WERI-Rb-1 (cell line): ENCODE data around the gene TM9SF2.

Experiments used
- DNase-seq: peaks from one replicate; pipeline ENCODE4 v3.0.0-alpha.2; 2020
- H3K27ac ChIP-seq: fragments of 250-450 bp; sonication (Bioruptor Pico); 2 replicates; pipeline ENCODE4 v1.5.1; 2020; ENCODE audit warnings: mild to moderate bottlenecking, moderate library complexity
- H3K27me3 ChIP-seq: fragments of 250-450 bp; sonication (Bioruptor Pico); 2 replicates; pipeline ENCODE4 v1.5.1; 2021; ENCODE audit warnings: mild to moderate bottlenecking, low read depth, moderate library complexity; ENCODE audit not compliant: insufficient read depth, severe bottlenecking
- H3K36me3 ChIP-seq: fragments of 250-450 bp; sonication (Bioruptor Pico); 2 replicates; pipeline ENCODE4 v1.5.1; 2020; ENCODE audit warnings: mild to moderate bottlenecking, moderate library complexity
- H3K4me3 ChIP-seq: 2 replicates; pipeline ENCODE4 v1.5.1; 2011; ENCODE audit warnings: low read depth, mild to moderate bottlenecking, control low read depth, low read length
- H3K9me3 ChIP-seq: fragments of 250-450 bp; sonication (Bioruptor Pico); 2 replicates; pipeline ENCODE4 v1.5.1; 2021; ENCODE audit warnings: mild to moderate bottlenecking, moderate library complexity; ENCODE audit not compliant: severe bottlenecking
- TF ChIP-seq, protein P1 (sequence below): IDR thresholded peaks from 2 replicates; pipeline ENCODE4 v1.5.1; 2011; ENCODE audit warnings: low read depth, mild to moderate bottlenecking, control low read depth, inconsistent platforms, low read length

The TM9SF2 gene

DNA sequence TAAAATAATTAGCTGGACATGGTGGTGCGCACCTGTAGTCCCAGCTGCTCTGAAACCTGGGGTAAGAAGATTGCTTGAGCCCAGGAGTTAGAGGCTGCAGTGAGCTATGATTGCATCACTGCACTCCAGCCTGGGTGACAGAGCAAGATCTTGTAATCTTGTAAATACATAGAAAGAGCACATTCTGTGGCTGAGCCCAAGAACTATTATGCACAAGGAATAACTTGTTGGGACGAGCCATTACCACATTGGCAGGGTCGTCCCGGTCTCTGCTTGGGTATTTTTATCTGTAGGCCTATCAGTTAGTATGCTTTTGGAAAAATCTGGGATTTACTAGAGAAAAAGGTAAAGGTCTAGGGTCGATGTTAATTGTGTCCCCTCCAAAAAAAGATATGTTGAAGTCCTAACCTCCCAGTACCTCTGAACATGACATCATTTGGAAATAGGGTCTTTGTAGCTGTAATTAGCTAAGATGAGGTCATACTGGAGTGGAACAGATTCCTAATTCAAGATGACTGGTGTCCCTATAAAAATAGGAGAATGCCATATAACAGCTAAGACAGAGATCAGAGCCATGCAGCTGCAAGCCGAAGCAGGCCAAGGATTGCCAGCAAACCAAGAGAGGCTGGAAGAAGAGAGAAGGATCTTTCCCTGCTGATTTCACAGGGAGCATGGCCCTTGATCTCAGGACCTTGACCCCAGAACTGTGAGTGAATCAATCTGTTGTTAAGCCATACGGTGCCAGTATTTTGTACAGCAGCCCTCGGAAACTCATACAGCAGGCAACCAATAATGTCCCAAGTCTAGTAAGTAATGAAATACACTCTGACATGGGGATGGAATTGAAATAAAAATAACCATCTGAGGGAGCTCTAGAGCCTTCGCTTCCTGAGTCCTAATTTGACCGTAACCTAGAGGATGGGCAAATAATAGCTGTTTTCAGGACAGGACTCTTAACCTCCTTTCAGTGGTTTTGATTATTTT, 77.0 kb downstream of the TM9SF2 start:
- Histone ChIP-seq H3K4me3 (no peak overlapping the region), H3K36me3 (no peaks in the 10 kb centered on the region), H3K27ac (no peak overlapping the region), H3K9me3 (no peaks in the 10 kb centered on the region), H3K27me3 (no peaks in the 10 kb centered on the region)
- TF ChIP-seq, protein P1, sequence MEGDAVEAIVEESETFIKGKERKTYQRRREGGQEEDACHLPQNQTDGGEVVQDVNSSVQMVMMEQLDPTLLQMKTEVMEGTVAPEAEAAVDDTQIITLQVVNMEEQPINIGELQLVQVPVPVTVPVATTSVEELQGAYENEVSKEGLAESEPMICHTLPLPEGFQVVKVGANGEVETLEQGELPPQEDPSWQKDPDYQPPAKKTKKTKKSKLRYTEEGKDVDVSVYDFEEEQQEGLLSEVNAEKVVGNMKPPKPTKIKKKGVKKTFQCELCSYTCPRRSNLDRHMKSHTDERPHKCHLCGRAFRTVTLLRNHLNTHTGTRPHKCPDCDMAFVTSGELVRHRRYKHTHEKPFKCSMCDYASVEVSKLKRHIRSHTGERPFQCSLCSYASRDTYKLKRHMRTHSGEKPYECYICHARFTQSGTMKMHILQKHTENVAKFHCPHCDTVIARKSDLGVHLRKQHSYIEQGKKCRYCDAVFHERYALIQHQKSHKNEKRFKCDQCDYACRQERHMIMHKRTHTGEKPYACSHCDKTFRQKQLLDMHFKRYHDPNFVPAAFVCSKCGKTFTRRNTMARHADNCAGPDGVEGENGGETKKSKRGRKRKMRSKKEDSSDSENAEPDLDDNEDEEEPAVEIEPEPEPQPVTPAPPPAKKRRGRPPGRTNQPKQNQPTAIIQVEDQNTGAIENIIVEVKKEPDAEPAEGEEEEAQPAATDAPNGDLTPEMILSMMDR: peak; percentile 45; the same call in 1 of the 2 replicates
- no peak for DNase-seq

DNA sequence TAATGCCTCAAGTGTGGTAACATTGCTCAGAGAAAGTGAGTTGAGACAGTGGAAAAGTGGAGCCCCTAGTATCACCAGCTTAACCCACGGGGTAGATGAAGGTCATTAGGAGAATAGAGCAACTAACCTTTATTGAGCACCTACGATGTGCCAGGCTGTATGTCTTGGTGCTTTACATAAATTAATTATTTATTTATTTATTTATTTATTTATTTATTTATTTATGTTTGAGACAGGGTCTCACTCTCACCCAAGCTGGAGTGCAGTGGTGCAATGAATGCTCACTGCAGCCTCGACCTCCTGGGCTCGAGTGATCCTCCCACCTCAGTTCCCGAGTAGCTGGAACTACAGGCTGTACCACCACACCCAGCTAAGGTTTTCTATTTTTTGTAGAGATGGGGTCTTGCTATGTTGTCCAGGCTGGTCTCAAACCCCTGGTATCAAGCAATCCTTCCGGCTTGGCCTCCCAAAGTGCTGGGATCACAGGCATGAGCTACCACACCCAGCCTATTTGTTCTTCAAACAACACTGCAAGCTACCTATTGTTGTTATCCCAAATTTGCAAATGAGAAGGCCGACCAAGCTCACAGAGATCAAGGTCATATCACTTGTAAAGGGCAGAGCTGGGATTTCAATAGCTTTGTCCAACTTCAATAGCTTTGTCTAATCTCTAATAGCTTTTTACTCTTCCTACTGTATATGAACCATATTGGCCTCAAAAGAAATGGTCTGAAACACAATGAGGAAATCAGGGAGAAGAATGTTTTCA, 79.4 kb downstream of the TM9SF2 start:
- no peak overlapping the region for H3K27ac ChIP-seq
- no peak for DNase-seq
- H3K9me3 ChIP-seq: no peaks in the 10 kb centered on the region
- H3K36me3 ChIP-seq: no peaks in the 10 kb centered on the region
- H3K4me3 ChIP-seq: no peak overlapping the region
- no peaks in the 10 kb centered on the region for H3K27me3 ChIP-seq
- TF ChIP-seq, protein P1: no peak

DNA sequence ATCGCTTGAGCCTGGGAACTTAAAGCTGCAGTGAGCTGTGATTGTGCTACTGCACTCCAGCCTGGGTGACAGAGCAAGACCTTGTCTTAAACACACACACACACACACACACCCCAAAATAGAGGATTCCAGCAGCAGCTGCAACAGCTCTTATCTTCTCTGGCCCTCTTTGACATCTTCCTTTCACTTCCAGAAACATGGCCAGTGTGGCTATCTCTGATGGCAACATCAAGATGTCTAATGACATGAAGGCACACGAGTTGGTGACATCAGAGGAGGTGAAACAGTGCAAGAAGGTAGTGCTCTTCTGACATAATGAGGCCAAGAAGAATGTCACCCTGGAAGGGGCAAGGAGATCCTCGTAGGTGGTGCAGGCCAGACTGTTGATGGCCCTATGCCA, 81.2 kb downstream of the TM9SF2 start:
- Histone ChIP-seq H3K27ac (no peak overlapping the region), H3K27me3 (no peaks in the 10 kb centered on the region), H3K9me3 (no peaks in the 10 kb centered on the region), H3K4me3 (no peak overlapping the region), H3K36me3 (no peaks in the 10 kb centered on the region)
- TF ChIP-seq, protein P1: no peak
- DNase-seq: no peak

DNA sequence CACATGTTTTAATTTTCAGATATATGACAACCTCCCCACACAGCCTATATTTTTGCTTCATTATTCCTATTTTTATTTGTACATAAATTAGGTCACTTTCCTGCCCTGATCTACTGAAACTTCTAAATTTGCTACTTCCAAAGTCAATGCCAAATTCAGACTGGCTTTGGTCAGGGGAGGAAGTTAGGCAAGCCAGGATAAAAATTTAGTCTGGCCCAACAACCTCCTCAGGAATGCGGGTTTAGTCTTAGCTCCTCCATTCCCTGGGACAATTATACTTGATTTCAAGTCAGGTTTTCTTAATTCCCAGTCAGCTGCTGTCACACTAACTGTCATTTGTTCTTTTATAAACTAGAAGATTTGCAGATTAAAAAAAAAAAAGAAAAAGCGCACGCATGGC, 84.3 kb downstream of the TM9SF2 start:
- no peaks in the 10 kb centered on the region for H3K27me3 ChIP-seq
- no peak for DNase-seq
- TF ChIP-seq, protein P1: no peak

DNA sequence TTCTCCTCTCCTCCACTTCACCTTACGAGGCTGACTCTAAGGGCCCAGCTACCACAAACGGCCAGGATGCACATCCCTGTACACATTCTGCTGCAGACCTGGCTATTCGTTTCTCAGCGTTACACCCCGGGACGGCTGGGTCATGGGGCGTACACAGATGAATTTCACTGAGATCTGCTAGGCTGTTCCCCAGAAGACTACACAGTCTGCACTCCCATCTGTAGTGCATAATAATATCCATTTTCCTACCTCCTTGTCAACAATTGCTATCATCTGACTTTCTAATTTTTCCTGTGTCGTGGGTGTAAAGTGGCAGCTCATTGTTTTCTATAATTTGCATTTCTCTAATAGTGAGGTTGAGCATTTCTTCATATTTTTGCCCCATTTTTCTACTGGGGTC, 85.7 kb downstream of the TM9SF2 start:
- Histone ChIP-seq H3K27ac (no peak overlapping the region), H3K27me3 (no peaks in the 10 kb centered on the region), H3K36me3 (no peaks in the 10 kb centered on the region), H3K9me3 (no peaks in the 10 kb centered on the region), H3K4me3 (no peak overlapping the region)
- DNase-seq: no peak
- TF ChIP-seq, protein P1: no peak

More for the DNA sequence above, 84.3 kb downstream of the TM9SF2 start:
- no peaks in the 10 kb centered on the region for H3K36me3 ChIP-seq
- H3K27ac ChIP-seq: no peak overlapping the region
- no peak overlapping the region for H3K4me3 ChIP-seq
- no peaks in the 10 kb centered on the region for H3K9me3 ChIP-seq
